CD4-positive, alpha-beta T cell treated with Interleukin-6 at 100 ng/mL for 8 hours (primary cell): ENCODE data around the gene OTULIN.

Source experiments
- DNase-seq: peaks from one replicate; pipeline ENCODE4 v3.0.0-alpha.2; 2020; ENCODE audit warnings: mixed read lengths, low spot score

OTULIN gene

DNA sequence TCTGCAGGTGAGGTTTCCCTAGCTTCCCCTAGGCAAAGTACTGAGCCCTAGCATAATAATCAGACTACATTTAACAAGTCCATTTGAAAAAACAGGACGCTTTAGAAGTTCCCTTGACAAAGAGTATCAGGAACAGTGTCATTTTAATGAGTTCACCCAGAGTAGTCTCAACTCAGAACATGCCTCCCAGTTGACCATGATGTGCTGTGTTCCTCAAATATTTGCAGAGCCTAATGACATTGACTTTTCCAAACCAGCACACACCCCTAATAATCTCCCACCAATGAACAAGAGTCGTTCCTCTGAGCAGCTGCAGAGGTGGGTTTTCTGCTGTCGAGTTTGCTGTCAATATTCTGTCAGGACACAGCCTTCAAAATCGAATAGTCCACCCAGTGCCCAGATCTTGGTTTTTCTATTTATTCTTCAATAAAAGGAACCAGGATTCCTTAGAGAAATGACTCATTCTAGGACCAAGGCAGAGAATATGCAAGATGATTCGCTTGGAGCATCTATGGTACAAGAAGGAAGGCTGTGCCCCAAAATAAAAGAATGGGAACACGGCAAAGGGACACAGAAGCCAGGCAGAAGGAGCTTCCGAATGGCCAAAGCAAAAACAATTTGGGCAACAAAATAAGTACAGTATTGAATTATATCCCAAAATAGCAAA is 57.6 kb downstream of the OTULIN start:
- no peak for DNase-seq

GRCh38 chr5:14722923-14723322 is 58.4 kb downstream of the OTULIN start:
- no peak for DNase-seq

DNA sequence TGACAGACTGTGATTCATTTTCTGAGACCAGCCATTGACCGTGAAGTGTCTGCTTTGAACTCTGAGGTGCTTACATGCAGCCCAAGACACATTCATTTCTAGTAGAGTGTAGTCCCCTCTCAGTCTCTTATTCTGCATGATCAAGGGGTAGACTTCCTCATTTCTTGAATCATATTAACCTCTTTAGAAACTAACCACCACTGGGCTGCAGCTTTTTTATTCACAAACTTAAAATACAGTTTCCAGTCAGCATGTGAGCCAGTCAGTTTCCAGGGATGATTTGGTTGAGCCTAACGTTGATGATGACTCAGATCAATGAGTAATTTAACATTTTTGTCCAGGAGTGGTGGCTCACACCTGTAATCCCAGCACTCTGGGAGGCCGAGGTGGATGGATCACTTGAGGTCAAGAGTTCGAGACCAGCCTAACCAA is 59.2 kb downstream of the OTULIN start:
- no peak for DNase-seq

GRCh38 chr5:14724633-14725032 is 60.1 kb downstream of the OTULIN start:
- DNase-seq: no peak

GRCh38 chr5:14726066-14726838 is 61.7 kb downstream of the OTULIN start:
- no peak for DNase-seq

- peak; percentile 73 for DNase-seq
These were observed 62.9 kb downstream of the OTULIN start for GRCh38 chr5:14727428-14727865.

GRCh38 chr5:14727928-14728458 is 63.5 kb downstream of the OTULIN start:
- DNase-seq: no peak

DNA sequence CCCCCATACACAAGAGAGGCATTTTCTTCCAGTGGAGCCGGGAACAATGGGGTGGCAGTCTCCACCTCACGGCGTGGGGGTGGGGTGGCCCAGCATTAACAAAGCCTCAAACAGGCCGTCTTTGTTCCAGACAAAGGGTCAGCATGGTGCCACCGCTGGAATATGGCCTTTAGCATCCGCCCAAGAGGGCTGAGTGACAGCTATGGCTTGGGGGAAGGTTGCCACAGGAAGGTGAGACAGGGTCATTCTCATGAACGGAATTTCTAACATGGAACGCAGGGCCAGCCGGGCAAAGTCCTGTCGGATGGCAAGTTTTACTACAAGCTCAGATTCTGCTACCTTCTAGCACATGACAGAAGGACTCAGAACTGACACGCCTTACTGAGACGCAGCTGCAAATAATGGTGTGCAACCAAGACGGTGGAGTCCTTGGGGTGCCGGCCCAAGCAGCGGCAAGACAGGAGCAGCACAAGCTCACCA is 64.0 kb downstream of the OTULIN start:
- no peak for DNase-seq

DNA sequence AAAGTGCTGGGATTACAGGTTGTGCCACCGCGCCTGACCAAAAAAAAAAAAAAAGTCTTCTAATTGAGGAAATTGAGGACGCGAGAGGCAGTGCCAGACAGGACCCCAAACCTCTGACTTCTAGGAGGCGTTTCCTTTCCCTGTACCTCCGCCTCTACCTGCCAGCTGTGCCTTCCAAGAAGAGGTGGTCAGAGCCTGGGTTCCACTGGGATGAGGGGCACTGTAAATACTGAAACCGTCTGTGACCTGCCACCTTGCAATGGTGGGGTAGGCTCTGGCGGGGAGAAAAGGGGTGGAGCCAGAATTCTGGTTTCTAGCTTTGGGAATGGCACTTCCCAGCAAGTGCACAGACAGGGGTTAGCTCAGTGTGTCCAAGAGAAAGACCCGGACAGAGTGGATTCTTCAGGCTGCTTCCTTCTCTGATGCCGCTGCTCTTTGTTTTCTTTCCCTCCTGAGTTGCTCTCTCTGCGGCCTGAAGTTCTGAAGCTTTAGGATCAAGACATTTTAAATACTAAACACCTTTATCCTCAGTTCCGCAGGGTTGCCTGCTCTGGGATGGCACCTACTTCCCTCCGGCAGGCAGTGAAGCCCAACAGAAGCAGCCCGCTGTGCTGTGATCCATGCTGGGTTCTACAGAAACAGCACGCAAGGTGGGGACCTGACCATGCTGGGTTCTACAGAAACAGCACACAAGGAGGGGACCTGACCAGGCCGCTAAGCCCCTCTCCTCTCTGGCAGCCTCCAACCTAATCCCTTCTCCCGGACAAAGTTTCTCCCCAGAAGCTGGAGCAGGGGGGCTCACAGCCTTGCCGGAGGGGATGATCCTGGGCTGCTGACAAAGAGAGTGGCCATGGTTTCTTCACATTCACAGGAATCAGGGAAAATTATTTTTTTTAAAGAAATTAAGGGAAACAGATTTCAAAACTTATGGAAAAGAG is 65.2 kb downstream of the OTULIN start:
- no peak for DNase-seq

DNA sequence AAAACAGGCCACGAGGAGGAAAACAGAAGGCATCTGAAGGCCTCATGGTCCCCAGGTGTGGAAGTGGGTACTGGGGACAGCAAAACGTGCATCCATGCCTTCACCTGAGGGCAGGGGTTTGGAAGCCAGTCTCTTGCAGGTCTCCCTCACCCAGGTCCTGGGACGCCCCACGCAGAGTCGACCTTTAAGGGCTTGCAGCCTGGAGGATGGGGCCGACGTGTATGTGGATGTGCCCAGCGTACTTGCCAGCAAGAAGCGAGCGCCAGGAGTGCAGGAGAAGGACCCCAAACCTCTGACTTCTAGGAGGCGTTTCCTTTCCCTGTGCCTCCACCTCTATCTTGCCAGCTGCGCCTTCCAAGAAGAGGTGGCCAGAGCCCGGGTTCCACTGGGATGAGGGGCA is 65.9 kb downstream of the OTULIN start:
- no peak for DNase-seq

DNA sequence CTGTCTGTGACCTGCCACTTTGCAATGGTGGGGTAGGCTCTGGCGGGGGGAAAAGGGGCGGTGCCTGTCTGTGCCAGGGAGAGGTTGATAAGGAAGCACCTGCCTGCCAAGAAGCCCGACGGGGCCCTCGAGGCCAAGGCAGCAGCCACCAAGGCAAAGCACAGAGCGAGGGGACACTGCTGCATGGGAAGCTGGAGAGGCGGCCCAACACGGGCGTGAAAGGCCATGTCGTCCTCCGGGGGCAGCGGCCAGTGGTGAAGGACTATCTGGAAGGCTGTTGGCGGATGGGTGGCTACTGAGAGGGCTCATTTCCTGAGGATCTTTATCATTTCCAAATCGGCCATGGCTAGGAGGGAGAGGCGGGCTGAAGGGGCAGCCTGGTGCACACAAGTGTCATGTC is 66.4 kb downstream of the OTULIN start:
- DNase-seq: no peak

- DNase-seq: no peak
These were observed 68.5 kb downstream of the OTULIN start for GRCh38 chr5:14732991-14733390.

GRCh38 chr5:14733661-14734060 is 69.1 kb downstream of the OTULIN start:
- no peak for DNase-seq

- no peak for DNase-seq
These were observed 69.9 kb downstream of the OTULIN start for GRCh38 chr5:14734396-14734795.

GRCh38 chr5:14735944-14736343 is 71.4 kb downstream of the OTULIN start:
- no peak for DNase-seq

GRCh38 chr5:14737291-14737690 is 72.8 kb downstream of the OTULIN start:
- DNase-seq: no peak

DNA sequence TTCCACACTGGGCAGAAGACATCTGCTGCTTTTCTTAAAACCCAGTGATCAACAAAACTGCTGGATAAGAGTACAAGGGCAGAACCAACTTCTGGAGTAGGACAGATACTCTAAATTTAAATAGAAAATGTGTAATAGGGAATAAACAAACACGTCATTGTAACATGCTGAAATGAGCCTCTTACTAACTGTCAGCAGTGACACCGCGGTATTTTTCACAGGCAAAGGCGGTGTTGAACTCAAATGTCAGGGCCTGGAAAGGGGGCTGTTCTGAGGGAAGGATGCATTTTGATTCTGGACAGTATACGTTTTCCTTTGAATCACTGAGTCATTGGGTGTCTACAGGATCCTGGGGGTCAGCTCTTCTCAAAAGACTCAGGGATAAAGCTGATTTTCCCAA is 73.5 kb downstream of the OTULIN start:
- DNase-seq: no peak

- DNase-seq: no peak
These were observed 75.0 kb downstream of the OTULIN start for GRCh38 chr5:14739538-14739937.

GRCh38 chr5:14739981-14740380 is 75.5 kb downstream of the OTULIN start:
- DNase-seq: no peak

DNA sequence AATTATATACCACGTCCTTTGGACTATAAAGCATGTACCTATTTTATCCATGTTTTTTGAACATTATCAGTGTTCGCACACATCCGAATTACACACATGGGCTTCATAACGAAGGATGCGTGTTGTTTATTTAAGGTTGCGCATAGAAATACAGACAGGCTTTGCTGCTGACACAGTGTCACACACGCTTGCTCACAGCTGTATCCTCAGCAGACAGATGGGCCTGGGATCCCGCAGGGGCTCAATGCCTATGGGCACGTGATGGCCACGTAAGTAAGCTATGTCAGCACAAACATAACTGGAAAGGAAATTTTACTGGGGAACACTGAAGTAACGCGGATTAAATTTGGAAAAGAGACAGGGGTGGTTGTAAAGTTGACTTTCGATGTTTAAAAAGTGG is 76.6 kb downstream of the OTULIN start:
- DNase-seq: no peak

DNA sequence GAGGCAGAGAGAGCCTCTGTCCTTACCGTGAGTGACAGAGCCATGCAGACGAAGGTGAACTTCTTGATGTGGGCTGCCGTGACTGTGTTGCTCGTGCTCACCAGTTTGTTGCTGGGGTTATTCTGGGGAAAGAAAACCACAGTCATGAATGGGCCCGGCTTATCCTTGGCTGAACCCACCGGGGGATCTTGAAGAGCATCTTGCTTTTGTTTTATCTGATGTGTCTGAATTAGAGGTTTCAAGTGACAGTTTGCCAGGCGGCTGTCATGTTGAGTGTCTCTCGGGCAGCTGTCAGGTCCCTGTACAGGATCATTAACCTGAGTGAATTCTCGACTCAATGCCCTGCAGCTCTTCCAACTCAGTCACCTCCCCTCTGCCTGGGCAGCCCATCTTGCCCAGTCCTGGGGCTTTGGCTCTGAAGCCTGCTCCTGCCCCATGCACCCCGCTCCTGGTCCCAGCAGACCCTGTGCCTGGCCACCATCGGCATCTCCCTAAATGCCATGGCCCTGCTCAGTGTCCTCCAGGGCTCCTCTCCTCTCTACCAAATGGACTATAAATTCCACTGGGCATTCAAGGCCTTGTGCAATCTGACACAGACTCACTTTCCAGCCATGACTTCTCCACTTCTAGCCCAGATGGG is 77.4 kb downstream of the OTULIN start:
- no peak for DNase-seq

DNA sequence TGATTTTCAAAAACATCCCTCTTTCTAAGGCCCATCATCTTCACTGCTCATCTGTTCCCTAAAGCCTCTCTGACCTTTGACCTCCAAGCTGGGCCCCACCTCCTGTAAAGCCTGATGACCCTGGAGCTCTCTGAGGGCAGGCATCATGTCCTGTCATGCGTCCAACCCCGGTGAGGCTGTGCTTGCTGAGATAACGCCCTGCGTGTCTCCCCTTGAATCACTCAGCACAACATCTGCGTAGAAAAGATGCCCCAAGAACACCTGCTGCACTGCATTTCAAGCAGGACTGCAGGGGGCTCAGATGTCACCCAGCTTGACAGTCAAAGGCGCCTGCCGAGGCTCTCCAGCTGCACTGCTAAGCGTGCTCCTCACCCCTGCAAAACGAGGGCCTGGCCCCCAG is 78.0 kb downstream of the OTULIN start:
- no peak for DNase-seq
